IPS-NIHi11 (cell line): Measurements from ENCODE around the gene ZNF136.

Experiments
- DNase-seq: peaks from one replicate; pipeline ENCODE4 v3.0.0; 2012; ENCODE audit warnings: mixed read lengths, low spot score

Gene ZNF136

GRCh38 chr19:12194827-12195731 lies 32.2 kb downstream of the ZNF136 start:
- DNase-seq: peak; percentile 67

DNA sequence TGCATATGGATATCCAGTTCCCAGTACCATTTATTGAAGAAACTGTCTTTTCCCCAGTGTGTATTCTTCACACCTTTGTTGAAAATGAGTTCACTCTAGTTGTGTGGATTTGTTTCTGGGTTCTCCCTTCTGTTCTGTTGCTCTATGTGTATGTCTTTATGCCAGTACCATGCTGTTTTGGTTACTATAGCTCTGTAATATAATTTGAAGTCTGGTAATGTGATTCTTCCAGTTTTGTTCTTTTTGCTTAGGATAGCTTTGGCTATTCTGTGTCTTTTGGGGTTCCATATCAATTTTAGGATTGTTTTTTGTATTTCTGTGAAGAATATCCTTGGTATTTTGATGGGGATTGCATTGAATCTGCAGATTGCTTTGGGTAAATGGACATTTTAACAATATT lies 35.2 kb downstream of the ZNF136 start:
- DNase-seq: no peak

DNA sequence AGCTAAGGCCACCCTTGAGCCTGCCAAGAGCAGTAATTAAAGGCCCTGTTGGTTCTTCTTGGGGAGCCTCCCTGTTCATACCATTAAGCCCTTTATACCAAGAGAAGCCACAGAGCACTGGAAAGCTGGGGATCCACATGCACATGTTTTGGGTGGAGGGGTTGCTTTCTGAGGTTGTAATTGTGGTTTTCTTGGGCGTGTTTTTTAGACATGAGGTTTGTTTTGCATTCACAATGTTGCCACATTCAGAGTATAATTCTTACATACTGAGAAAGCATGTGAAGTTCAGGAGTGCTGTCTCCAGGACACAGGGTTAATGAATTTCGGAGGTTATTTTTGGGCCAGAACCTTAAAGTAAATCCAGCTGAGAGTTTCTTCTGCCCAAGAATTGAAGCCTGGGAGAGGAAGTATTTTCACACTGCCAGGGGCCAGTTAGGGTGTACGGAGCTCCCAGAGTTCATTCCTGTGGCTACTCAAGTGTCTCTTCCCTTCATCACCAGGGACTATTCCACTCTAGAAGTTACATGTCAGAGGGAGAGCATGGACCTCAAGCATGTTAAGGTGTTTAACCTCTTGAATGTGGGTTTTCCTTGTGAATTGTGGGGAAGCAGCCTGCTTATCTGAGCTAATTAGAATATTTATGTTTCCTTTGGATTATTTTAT lies 37.0 kb downstream of the ZNF136 start:
- no peak for DNase-seq

- DNase-seq: peak; percentile 9
Measured at GRCh38 chr19:12202250-12202649, 39.4 kb downstream of the ZNF136 start.

- DNase-seq: no peak
Measured at GRCh38 chr19:12205296-12205695, 42.4 kb downstream of the ZNF136 start.

DNA sequence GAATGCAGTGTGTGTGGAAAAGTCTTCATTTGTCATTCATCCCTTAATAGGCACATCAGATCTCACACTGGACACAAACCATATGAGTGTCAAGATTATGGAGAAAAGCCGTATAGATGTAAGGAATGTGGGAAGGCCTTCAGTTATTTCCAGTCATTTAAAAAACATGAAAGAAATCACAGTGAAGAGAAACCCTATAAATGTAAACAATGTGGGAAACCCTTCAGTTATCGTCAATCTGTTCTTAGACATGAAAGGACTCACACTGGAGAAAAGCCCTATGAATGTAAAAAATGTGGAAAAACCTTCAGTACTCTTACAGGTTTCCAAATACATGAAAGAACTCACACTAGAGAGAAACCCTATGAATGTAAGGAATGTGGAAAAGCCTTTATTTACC lies 45.3 kb downstream of the ZNF136 start:
- DNase-seq: no peak

DNA sequence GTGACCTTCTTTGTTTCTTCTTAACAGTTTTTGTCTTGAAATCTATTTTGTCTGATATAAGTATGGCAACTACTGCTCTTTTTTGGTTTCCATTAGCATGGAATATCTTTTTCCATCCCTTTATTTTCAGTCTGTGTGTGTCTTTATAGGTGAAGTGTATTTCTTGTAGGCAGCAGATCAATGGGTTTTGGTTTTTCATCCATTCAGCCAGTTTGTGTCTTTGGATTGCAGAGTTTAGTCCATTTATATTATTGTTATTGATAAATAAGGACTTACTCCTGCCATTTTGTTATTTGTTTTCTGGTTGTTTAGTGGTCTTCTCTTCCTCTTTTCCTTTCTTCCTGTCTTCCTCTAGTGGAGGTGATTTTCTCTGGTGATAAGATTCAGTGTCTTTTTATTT lies 54.4 kb downstream of the ZNF136 start:
- DNase-seq: no peak

DNA sequence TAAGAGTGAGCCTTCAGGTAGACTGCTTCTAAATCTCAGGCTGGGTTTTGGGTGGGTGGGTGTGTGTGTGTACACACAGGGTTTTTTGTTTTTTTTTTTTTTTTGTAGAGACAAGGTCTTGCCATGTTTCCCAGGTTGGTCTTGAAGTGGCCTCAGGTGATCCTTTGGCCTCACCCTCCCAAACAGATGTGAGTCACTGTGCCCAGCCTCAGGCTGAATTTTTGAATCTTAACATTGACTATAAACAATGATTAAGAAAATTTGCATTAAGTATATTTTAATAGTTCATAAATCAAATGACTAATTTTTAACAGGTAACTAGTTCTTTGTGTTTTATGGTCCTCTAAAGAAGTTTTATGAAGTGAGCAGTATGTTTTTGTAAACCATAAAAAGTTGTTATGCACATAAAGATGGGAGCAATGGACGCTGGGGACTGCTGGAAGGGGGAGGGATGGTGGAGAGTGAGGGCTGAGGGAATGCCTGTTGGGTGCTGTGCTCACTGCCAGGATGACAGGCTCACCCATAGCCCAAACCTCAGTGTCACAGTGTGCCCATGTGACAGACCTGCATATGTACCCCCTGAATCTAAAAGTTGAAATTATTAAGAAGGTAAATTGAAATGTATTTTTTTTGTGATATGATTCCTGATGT lies 60.2 kb downstream of the ZNF136 start:
- DNase-seq: no peak

DNA sequence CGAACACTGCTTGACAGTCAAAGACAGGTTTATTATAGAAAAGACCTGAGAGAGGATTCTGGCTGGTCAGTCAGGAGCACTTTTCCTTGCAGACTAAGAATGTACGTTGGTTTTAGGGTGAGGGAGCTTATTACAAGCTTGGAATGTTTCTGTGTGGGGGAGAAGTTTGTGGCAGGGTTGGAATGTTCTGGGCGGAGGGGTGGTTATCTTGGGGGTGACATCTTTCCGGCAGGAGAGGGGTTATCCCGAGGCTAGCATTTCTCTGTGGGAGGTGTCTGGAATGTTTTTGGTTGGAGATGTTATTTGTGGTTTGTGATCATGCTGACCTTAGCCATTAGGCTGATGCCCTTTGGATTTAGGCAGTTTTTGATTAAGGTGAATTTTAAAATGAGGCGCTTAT lies 61.8 kb downstream of the ZNF136 start:
- no peak for DNase-seq

DNA sequence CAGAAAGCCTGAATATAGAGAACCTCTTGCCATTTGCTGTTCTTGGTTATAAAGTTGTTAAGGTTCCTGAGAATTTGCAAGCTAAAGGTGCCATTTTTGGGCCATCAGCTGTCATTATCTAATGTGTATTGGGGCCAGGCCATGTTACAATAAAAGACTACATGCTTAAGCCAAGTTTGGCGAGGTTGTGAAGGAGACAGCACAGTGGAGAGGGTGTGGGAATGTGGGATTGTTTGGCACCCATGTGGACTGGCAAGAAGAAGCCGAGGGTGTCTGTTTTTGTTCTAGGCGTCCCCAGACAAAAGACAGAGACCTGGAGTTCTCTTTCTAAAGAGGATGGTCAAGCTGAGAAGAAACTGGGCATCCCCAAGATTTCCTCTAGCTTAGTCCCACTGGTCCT lies 67.1 kb downstream of the ZNF136 start:
- DNase-seq: no peak

DNA sequence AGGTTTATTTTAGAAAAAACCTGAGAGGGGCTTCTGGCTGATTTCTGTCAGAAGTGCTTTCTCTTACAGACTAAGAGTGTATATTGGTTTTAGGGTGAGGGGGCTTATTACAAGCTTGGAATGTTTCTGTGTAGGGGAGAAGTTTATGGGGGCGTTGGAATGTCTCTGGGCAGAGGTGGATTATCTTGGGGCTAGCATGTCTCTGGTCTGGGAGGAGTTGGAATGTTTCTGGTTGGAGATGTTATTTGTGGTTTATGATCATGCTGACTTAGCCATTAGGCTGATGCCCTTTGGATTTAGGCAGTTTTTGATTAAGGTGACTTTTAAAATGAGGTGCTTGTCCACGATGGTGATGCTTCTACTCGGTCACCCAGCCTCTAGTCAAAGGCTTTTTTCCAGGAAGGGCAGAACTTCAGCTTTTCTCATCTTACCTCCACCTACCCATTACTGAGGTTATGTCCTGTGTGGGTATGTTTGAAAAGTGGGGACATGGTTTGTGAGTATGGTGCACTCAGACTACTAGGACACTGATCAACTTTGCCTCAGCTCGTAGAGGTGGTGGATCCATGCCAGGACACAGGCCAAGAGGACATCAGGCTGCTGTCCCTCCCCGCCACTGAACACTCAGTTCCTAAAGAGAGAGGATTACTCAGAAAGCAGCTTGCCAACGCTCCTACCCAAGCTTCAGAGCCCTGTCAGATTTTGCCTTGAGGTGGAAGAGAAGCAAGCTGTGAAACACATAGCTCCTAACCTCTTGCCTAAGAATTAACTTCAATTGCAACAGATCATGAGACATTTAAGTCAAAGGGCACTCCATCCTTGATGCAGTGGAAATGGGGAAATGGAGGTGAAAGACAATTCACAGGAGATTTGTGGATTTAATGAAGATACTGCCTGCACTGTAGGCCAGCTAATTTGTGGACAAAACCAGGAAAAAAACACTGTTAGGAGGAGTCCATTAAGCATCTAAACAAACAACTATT lies 68.1 kb downstream of the ZNF136 start:
- DNase-seq: no peak

- DNase-seq: no peak
Measured at GRCh38 chr19:12232961-12233360, 70.1 kb downstream of the ZNF136 start.

DNA sequence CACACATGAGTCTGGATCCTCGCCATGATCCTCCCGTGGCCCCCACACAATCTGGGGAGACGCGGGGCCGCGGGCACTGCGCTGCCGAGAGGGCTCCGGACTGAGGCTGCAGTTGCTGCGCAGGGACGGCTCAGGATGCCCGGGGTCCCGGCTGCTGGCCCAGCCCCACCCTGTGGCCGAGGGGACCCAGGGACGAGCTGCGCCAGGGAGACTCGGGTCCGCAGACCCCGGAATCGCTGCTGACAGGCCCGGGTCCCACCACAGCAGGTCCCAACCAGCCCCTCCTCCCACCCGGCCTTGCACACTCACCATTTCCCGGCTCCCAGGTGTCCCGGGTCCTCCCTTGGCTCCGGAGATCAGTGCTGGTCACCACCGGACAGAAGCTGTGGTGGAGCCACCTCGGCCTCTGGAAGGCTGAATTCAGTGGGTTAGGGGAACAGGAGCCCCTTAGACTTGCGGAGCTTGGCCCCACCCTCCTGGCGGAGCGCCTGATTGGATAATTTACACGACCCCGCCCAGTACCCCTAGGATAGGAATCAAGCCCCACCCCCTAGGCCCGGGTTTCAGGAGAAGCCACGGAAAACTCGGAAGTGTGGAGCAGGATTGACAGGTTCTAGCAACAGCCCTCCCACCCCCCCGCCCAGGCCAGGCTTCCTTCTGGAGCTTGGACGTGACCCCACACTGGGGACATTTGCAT lies 74.4 kb downstream of the ZNF136 start:
- peak; percentile 19 for DNase-seq
